ENCODE results near the gene TMEM270. TPM values are rescaled to one million over a fixed set of nuclear protein-coding genes. Genes with fewer than 3 reads are reported as not detected.

Gene TMEM270
- total RNA-seq, 1 donor from 2014 or later = not detected

DNA sequence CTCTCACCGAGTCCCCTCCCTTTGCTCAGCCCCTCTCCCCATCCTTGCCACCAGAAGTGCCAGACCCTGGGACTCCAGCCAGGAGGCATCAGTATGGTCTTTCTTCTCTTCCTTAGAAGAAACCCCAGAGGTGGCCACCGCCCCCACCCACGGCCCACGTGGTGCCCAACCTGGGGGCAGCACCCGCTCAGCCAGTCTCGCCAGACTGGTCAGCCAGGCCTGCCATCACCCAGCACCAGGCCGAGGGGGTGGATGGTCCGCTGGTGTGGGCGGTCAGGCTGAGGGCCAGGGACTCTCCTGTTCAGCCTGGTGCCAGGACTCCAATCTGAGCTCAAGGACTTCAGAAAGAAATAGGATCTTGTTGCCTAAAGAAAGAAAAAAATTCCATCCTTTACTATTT lies 36.0 kb upstream of the TMEM270 start:
- TF ChIP-seq, protein P1, sequence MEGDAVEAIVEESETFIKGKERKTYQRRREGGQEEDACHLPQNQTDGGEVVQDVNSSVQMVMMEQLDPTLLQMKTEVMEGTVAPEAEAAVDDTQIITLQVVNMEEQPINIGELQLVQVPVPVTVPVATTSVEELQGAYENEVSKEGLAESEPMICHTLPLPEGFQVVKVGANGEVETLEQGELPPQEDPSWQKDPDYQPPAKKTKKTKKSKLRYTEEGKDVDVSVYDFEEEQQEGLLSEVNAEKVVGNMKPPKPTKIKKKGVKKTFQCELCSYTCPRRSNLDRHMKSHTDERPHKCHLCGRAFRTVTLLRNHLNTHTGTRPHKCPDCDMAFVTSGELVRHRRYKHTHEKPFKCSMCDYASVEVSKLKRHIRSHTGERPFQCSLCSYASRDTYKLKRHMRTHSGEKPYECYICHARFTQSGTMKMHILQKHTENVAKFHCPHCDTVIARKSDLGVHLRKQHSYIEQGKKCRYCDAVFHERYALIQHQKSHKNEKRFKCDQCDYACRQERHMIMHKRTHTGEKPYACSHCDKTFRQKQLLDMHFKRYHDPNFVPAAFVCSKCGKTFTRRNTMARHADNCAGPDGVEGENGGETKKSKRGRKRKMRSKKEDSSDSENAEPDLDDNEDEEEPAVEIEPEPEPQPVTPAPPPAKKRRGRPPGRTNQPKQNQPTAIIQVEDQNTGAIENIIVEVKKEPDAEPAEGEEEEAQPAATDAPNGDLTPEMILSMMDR (IDR thresholded peaks at IDR 0.05; ENCODE audit: partially characterized antibody, unreplicated experiment) = no peak
- Mint-ChIP-seq H3K36me3 (ENCODE audit: unreplicated experiment) (no peaks in the 10 kb centered on the region), H3K27ac (ENCODE audit: unreplicated experiment) (no peak overlapping the region), H3K27me3 (ENCODE audit: unreplicated experiment) (peaks cover 11% of the 10 kb centered on the region), H3K4me3 (ENCODE audit: unreplicated experiment) (no peak overlapping the region), H3K4me1 (ENCODE audit: low read depth, unreplicated experiment) (peaks cover 8% of the 10 kb centered on the region), H3K9me3 (ENCODE audit: unreplicated experiment) (peaks cover 9% of the 10 kb centered on the region)
- DNase-seq = no peak

DNA sequence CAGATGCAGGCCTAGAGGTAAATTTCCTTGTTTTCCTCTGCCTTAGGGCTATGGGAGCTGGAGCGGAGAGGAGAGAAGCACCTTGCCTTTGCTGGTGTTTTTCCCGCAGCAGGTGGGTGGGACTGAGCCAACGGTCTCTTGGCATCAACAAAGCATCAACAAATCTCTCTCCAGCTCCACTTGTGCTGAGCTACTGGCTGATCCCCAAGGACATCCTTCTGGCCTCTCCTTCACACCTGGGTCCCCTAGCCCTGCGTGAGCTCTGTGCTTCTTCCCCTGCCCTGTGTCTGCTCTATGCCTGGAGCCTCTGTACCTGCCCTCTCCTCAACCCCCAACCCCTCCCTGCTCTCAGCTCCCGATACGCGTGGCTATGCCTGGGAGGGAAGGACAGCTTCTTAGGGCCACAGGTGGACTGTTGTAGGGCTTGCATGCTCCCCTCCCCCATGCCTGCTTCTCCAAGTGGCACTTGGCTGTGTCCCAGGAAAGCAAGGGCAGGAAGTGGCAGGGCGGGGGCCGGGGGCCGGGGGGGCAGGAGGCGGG lies 33.3 kb upstream of the TMEM270 start:
- Mint-ChIP-seq H3K4me3 (ENCODE audit: unreplicated experiment) (peak overlapping the region; percentile 42), H3K4me1 (ENCODE audit: low read depth, unreplicated experiment) (peaks cover 9% of the 10 kb centered on the region)

DNA sequence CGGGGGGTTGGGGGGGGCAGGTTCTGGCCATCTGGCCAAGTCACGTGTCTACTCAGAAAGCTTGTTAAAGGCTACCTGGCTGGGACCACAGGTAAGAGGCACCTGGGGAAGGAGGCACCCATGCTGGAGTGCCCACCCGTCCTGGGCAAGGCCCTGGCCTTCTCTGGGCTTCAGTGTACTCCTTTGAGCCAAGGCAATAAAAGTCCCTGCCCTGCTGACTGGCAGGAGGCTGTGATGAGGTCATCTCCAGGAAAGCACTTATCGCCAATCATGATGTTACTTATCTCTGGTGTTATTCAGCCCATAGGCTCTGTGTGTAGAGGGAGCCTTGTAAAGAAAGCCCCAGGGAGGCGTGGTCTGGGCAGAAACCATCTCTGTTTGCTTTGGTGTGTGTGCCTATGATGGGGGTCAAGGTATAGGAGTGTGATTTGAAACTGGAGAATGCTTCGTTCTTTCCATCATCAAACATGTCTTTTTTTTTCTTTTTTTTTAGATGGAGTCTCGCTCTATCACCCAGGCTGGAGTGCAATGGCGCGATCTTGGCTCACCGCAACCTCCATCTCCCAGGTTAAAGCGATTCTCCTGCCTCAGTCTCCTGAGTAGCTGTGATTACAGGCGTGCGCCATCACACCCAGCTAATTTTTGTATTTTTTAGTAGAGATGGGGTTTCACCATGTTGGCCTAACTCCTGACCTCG lies 32.7 kb upstream of the TMEM270 start:
- no peak overlapping the region for H3K4me3 Mint-ChIP-seq (ENCODE audit: unreplicated experiment)
- peak overlapping the region; percentile 59 for H3K27ac Mint-ChIP-seq (ENCODE audit: unreplicated experiment)
- H3K36me3 Mint-ChIP-seq (ENCODE audit: unreplicated experiment) = no peaks in the 10 kb centered on the region
- H3K4me1 Mint-ChIP-seq (ENCODE audit: low read depth, unreplicated experiment) = peaks cover 9% of the 10 kb centered on the region
- TF ChIP-seq, protein P1 (IDR thresholded peaks at IDR 0.05; ENCODE audit: partially characterized antibody, unreplicated experiment) = no peak
- peaks cover 7% of the 10 kb centered on the region for H3K9me3 Mint-ChIP-seq (ENCODE audit: unreplicated experiment)
- no peak for DNase-seq
- H3K27me3 Mint-ChIP-seq (ENCODE audit: unreplicated experiment) = peaks cover 7% of the 10 kb centered on the region

More for the DNA sequence above, 33.3 kb upstream of the TMEM270 start:
- Mint-ChIP-seq H3K27ac (ENCODE audit: unreplicated experiment) (peak overlapping the region; percentile 35), H3K9me3 (ENCODE audit: unreplicated experiment) (peaks cover 7% of the 10 kb centered on the region), H3K36me3 (ENCODE audit: unreplicated experiment) (no peaks in the 10 kb centered on the region), H3K27me3 (ENCODE audit: unreplicated experiment) (peaks cover 11% of the 10 kb centered on the region)
- no peak for DNase-seq
- TF ChIP-seq, protein P1 (IDR thresholded peaks at IDR 0.05; ENCODE audit: partially characterized antibody, unreplicated experiment) = no peak

DNA sequence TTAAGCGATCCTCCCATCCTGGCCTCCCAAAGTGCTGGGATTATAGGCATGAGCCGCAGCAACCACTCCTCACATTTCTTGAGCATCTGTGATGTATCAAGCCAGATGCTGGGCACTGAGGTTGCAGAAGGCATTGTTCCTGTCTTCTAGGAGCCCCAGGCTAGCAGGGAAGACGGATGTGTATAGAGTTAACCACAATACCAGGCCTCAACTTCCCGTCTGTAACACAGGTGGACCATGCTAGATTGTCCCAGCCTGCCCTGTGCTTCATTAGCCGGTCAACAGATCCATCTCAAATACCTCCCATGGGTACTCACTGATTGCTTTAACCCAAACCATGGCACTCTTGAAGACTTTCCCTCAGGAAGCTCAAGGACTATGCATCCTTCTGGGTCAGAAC lies 32.0 kb upstream of the TMEM270 start:
- no peaks in the 10 kb centered on the region for H3K36me3 Mint-ChIP-seq (ENCODE audit: unreplicated experiment)
- DNase-seq = no peak
- peaks cover 7% of the 10 kb centered on the region for H3K9me3 Mint-ChIP-seq (ENCODE audit: unreplicated experiment)
- H3K4me3 Mint-ChIP-seq (ENCODE audit: unreplicated experiment) = no peak overlapping the region
- peak overlapping the region; percentile 38 for H3K27ac Mint-ChIP-seq (ENCODE audit: unreplicated experiment)
- H3K4me1 Mint-ChIP-seq (ENCODE audit: low read depth, unreplicated experiment) = peaks cover 9% of the 10 kb centered on the region
- TF ChIP-seq, protein P1 (IDR thresholded peaks at IDR 0.05; ENCODE audit: partially characterized antibody, unreplicated experiment) = no peak
- peaks cover 4% of the 10 kb centered on the region for H3K27me3 Mint-ChIP-seq (ENCODE audit: unreplicated experiment)

DNA sequence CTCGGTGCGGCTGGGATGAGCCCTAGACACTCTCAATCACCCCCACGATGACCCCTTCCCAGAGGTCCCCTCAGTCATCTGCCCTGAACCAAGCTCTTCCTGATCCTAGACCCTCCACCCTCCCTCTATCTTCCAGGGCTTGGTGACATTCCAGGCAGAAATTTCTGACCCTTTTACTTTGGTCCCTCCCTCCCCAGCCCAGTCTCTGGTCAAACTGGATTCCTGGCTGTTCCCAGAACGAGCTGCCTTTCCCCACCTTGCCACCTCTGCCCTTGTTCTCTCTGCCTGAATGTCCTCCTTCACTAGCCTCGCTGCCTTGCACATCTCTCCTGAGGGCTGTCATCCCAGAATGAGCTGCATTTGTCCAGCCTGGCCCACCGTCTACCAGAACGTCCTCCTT lies 31.5 kb upstream of the TMEM270 start:
- DNase-seq = no peak
- H3K36me3 Mint-ChIP-seq (ENCODE audit: unreplicated experiment) = no peaks in the 10 kb centered on the region
- peaks cover 7% of the 10 kb centered on the region for H3K9me3 Mint-ChIP-seq (ENCODE audit: unreplicated experiment)
- TF ChIP-seq, protein P1 (IDR thresholded peaks at IDR 0.05; ENCODE audit: partially characterized antibody, unreplicated experiment) = no peak
- H3K4me1 Mint-ChIP-seq (ENCODE audit: low read depth, unreplicated experiment) = peaks cover 9% of the 10 kb centered on the region
- peaks cover 4% of the 10 kb centered on the region for H3K27me3 Mint-ChIP-seq (ENCODE audit: unreplicated experiment)
- no peak overlapping the region for H3K4me3 Mint-ChIP-seq (ENCODE audit: unreplicated experiment)
- H3K27ac Mint-ChIP-seq (ENCODE audit: unreplicated experiment) = peak overlapping the region; percentile 33
